NCI-H128 (cell line): ENCODE results near the gene SGPP2.
"Not testable (repeated sequence)": the region's sequence is repeated elsewhere in the genome, so short reads cannot be mapped to it uniquely, and the experiment has no call there.

Experiments
- DNase-seq: peaks from one replicate; lab custom pipeline; 2025; ENCODE audit not compliant: unreplicated experiment; lab: John Stamatoyannopoulos, UW

The SGPP2 gene, protein sequence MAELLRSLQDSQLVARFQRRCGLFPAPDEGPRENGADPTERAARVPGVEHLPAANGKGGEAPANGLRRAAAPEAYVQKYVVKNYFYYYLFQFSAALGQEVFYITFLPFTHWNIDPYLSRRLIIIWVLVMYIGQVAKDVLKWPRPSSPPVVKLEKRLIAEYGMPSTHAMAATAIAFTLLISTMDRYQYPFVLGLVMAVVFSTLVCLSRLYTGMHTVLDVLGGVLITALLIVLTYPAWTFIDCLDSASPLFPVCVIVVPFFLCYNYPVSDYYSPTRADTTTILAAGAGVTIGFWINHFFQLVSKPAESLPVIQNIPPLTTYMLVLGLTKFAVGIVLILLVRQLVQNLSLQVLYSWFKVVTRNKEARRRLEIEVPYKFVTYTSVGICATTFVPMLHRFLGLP

DNA sequence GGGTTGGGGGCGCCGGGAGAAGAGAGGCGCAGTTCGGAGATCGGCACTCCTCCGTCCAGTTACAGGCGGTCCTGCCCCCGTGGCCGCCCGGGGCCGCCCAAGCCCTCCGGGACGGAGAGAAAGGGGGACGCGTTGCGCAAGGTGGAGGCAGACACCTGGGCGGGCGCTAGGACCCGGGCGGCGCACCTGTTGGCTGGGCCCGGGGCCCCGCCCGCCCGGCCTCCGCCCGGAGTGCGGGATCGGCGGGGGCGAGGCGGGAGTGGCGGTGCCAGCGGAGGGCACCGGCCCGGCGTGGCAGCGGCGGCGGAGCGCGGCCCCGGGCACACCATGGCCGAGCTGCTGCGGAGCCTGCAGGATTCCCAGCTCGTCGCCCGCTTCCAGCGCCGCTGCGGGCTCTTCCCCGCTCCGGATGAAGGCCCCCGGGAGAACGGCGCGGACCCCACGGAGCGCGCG lies at the start of gene SGPP2:
Gene SGPP2 (plus strand): TSS at position 268 of the 453 bp plus-strand sequence. CDS start 60 bp downstream, at position 328.
- DNase-seq = no peak

DNA sequence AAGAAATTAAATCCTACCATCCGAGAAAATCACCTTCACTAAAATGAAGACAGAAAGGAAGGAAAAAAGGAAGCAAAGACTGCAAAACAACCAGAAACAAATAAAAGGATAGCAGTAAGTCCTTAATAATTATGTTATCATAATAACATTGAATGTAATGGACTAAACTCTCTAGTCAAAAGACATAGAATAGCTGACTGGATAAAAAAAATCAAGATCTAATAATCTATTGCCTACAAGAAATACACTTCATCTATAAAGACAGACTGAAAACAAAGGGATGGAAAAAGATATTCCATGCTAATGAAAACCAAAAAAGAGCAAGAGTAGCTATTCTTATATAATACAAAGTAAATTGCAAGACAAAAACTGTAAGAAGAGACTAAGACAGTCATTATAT lies 48.5 kb upstream of the SGPP2 start:
- DNase-seq = no peak

DNA sequence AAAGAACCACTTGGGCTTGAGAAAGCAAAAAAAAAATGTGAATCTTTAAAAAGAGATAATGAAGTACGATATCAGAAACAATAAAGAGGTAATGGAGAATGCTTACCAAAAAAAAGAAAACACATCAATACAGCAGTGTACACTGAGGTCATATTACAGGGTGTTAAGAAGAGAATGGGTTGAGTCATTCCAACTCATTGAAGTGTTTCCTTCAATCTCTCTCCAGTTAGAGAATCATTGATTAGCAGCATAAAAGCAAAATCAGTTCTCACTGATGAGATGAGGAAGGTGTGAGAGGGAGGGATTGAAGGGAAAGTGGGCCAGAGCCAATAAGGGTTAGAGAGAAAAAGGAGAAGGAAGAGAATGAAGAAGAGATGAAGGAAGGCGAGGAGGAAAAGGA lies 43.9 kb upstream of the SGPP2 start:
- DNase-seq = no peak

DNA sequence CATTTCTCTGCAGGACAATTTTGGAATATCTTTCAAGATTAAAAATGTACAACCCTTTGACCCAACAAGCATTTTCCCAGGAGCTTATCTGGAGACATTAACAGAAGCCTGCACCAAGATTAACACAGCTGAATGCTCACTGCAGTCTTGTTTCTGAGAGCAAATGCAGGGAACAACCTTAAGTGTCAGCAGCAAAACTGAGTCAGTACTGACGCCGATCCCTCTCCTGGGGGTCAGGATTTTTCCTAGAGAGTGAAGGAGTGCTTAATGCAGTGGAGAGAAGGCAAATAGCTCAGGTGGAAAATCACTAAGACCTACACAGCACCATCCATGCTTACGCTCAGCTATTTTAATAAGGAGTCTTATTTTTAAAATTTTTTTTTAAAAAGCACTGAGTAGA lies 42.8 kb upstream of the SGPP2 start:
- no peak for DNase-seq

DNA sequence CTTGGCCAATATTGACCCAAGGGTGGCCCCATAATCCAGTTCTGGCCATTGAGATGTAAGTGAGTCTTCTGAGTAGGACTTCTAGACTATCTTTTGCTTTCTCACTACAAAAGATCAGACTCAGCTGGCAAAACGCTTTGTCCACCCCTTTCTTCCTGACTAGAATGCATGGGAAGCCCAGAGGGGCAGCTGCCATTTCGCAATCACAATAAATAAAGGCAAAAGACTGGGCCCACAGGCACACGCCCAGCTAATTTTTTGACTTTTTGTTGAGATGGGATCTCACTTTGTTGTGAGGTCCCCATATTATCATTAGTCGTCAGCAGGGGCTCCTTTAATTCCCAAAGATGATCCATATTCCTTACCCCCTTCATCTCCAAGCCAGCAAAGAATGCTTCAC lies 41.1 kb upstream of the SGPP2 start:
- DNase-seq = no peak

DNA sequence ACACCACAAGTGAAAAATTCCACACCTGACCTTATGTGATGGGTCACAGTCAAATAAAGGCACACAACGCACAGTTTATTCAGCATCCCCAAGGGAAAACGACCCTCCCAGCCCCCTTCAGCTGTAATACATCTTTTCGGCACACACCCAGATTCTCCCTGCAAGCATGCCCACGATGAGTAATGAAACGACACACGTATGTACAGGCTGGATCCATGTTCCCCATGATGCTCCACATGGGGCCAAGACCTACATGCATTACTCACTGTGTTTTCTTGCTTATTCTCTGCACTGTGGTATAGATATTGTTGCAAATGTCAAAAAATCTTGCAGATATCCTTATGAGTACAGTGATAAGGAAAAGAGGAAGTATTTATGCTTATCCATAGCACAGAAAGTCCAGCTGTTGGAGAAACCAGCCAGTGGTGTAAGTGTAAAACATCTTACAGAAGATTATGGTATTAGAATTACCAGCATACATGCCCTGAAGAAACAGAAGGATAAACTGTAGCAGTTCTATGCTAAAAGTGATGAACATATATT lies 32.5 kb upstream of the SGPP2 start:
- no peak for DNase-seq

DNA sequence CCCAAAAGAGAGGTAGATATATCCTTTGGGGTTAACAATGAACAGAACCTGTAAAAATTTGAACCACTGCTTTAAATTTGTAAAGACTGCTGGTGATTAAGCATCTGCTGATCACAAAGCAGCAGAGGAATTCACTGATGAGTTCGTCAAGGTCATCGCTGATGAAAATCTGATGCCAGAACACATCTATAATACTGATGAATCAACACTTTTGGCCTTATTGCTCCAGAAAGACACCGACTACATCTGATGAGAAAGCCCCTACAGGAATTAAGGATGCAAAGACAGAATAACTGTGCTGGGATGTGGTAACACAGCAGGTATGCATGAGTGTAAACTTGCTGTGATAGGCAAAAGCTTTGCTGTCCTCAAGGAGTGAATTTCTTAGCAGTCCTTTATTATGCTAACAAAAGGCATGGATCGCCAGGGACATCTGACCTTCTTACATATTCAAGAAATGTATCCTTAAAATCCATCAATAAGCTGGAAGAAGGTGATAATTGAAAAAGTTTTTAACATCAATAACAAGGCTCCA lies 30.5 kb upstream of the SGPP2 start:
- DNase-seq = no peak

DNA sequence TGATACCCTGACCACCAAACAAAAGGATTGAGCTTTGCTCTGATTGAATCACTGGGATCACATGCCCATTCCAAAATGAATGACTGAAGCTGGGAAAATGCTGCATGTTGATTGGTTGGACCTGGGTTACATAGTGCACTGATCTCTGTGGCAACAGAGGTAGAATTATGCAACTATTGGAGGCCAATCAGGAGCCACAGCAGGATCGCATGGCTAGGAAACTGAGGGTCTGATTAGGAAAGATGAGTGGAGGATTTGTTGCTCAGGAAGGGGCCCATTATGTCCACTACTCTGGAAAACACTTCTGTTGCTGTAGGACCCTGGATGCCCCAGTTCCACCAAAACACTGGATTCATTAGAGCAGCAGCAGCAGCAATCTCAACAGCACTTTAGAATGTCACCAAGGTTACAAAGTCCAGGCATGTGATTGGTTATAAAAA lies 25.9 kb upstream of the SGPP2 start:
- no peak for DNase-seq

DNA sequence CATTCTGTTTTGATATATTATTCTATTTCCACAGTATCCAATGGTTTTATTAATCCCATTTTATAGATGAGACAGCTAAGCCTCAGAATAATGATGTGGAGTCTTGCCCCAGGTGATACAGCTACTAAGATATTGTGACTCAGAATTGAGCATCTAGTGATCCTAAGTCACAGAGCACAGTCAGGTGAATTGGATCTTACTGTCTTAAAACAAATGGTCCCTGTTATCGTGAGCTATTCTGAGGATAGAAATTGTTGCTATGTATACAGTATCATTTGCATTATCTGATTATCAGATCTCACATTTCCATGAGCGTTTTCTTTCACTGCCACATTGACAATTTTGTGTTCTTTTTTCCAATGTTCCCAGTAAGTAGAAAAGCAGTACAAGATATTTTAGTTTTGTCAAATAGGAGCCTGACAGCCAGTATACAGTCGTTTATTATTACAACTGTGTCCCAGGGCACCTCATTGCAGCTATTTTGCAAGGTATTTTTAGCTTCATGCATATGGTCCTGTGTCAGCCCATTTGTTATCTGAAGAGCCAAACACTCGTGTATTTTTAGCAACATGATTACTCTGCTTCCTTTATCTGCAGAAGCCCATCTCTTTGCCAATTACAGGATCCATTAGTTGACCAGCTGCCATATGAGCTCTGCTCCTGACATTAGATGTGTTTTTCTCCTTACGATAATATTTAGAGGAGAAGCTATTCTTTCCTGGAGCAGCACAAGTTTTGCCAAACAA lies 25.1 kb upstream of the SGPP2 start:
- peak; percentile 32 for DNase-seq

DNA sequence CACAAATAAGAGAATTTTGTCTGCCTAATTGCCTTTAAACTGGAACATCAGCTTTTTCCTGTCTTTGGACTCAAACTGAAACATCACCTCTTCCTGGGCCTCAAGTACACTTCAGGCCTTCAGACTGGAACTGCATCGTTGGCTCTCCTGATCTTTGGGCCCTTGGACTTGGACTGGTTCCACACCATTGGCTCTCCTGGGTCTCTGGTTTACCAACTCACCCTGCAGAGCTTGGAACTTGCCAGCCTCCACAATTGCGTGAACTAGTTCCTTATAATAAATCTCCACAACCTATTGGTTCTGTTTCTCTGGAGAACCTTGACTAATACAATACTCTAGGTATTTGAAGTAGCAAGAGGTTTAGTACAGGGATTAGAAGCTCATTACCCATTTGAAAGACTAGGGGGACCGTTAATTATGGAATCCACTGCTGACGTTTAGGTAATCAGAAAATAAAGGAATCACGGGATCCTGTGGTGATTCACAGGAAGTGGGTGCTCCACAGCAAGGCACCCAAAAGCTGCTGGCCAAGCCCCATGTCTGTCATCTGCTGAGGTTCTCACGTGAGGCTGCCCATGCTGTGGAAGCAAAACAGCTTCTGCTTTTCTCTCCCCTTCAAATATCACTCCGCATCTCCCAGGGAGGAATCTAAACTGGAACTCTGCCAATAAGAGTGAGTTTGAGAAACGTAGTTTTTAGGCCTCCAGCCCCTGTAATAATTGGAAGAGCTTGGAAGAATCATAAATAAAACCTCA lies 20.0 kb upstream of the SGPP2 start:
- no peak for DNase-seq

DNA sequence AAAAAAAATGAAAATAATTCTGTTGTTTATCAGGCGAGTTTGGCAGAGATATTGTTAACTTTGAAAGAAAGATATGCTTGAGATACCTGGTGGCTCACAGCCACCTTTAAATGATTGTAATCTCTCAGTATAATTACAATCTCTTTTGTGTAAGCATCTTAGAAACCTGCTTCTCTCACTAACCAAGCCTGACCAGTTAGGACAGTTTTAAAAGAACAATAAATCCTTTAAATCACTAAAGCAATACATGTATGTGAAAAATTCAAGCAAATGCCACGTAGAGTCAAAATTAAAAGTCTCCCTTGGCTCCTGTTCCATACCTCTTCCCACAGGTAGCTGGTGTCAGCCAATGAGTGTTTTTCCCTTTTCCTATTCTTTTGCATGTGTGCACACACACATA lies 15.7 kb upstream of the SGPP2 start:
- no peak for DNase-seq

DNA sequence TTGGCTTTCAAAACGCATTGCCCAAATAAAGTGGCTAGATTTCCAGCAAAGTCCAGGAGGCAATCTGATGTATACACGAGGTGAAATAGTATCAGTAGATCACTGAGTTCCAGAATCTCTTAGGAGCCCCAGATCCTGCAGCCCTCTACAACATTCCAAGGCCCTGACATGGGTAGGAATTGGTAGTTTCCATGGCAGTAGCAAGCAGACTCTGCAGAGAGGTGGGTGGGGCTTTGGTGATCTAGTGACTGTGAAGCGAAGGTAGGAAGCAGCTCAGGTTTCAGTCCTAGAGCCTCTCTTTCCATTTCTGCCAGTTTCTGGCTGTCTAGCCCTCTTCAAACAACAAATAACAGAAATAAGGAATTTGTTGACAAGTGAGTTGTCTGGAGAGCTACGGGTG lies 13.8 kb upstream of the SGPP2 start:
- DNase-seq = no peak

DNA sequence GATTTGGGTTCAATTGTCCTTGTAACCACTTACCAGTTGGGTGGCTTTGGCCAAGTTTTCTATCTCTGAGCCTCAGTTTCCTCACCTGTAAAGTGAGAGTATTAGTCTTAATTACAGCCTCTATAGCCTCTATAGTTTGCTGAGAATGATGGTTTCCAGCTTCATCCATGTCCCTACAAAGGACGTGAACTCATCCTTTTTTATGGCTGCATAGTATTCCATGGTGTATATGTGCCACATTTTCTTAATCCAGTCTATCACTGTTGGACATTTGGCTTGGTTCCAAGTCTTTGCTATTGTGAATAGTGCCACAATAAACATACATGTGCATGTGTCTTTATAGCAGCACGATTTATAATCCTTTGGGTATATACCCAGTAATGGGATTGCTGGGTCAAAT lies 12.0 kb upstream of the SGPP2 start:
- DNase-seq = not testable (repeated sequence)

DNA sequence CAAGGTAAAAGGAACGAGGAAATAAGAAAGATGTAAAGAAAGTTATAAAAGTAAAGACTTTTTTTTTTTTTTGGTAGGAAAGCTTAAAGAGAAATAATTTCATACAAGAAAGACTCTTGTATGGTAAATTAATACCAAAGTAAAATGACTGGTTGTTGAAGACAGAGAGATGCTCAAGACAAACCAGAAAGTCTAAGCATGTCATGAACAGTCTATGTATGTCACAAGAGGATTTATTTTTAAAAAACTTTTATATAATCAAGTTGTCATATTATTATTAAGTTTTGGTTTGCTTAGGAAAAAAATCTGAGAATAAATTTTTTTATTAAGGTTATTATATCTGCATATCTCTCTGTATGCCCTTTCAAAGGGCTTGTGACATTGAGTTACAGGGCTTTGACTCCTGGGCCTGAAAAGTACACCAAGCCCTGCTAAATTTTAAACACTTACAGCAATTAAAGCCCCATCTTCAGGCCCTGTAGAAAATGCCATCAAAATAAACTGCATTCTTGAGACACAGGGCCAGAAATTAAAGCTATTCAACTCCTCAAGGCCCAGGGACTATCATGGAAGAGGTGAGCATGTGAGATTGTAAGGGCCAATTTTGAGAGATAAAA lies 10.9 kb upstream of the SGPP2 start:
- no peak for DNase-seq

DNA sequence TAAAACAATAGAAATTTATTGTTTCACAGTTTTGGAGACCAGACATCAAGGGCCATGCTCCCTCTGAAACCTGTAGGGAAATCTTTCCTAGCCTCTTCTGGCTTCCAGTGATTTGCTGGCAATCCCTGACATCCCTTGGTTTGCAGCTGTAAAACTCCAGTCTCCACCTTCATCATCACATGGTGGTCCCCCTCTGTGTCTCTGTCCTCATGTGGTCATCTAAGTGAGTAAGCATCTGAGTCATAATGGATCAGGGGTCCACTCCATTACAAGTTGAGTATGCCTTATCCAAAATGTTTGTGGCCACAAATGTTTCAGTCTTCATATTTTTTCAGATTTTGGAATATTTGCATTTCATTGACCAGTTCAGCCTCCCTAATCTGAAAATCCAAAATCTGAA lies 5.6 kb upstream of the SGPP2 start:
- DNase-seq = no peak

DNA sequence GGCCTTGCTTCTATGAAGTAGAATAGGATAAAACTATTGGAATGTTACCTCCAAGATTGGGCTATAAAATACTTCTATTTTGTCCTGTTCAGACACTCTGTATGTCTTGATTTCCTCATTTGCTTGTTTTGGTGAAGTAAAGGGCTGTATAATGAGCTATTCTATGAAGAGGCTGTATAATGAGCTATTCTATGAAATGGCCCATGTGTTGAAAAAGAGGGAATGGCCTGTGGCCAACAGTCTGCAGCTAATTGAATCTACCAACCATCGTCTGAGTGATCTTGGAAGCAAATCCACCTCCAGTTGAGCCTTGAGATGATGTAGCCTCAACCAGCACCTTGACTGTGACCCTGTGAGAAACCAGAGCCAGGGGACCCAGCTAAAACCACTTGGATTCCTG lies 3.8 kb upstream of the SGPP2 start:
- DNase-seq = no peak

DNA sequence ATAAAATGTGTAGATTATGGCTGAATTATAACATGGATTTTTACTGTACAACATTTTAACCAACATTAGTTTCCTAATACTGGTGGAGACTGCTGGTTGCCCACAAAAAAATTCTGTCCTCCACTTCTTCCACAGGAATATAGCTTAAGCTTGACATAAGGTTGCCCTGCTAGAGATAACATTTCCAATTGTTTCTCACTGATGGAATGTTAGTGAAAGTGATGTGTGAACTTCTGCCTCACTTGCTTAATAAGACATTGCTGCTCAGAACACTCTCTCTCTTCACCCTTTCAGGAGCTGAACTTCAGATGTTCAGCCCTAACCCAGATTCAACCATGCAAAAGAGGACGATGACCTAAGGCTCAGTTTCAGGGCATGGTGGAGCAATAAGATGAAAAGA lies 2.7 kb upstream of the SGPP2 start:
- no peak for DNase-seq

DNA sequence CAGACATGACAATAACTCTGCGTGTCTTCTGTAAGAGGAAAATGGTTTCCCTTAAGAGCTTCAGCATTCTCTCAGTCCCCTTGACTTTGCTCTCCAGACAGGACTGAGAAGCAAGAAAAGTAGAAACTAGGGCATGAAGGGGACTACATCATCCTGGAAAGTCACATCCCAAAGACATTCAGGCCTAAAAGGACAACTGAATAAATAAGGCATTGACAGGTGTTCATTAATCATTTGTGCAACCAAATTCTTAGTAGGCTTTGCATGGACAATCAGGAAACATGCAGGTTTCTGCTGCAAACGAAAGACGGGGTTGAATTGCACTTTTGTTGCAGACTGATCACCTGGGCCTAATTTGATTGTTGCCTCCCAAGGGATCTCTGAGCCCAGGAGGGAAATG lies 1.2 kb upstream of the SGPP2 start:
- DNase-seq = no peak

DNA sequence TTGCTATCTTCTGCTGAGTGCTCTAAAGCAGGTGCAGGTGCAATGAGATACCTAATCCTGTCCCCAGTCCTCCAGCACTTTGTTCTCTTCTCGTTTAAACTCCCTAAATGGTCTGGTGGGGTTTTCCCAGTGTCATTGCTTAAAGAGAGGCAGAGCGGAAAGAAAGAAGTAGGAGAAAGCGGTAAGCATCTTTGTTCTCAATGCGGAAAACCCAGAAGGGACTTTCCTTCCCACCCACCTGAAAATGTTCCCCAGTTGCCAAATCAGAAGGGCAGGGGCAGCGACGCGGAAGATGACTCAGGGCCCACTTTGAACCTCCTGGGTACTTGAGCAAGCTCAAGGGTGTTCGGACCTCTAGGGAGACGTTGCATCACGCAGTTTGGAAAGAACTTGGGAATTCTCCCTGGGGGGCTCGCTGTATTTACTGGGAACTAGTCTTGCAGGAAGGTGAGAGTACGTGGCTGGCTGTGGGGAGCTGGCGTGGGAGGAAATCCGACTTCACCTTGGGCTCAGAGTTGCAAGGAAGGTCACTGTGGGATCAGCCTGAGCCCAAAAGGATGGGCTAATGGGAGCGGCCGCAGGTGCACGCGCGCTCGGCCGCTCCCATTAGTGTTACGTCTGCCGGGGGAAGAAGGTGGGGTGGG lies 589 bp upstream of the SGPP2 start:
- DNase-seq = no peak
